ENCODE data around the gene TGDS.
A peak's percentile ranks its signal among the peaks of the same experiment; 100 is the strongest.
"Not testable (repeated sequence)": the region's sequence is repeated elsewhere in the genome, so short reads cannot be mapped to it uniquely, and the experiment has no call there.

The TGDS gene

DNA sequence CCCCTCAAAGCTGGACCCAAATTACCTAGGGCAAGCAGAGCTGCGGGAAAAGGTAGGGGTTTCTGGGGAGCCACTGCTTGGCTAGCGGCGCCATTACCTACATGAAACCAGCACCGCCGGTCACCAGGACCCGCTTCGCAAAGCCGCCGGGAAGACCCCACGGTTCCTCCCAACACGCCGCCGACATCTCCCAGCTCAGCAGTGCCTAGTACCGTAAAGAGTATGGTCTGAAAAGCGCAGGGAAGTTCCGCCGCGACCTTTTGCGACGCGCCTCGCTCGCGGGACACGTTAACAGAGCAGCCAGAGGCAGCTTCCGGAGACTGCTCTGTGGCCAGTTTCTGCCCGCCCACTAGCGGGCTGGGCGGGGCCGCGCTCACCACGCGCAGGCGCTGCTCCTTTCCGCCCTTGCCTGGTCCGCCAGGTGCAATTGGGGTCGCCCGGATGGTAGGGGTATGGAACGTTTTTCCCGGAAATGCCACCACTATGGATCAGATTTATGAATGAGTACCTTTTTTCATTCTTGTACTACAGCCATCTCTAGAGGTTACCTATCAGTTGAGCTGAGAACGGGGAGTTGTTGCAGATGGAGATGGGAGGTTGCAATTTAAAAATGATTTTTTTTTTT lies at the start of gene TGDS:
TSS of gene TGDS (minus strand) at position 203 of the 625 bp plus-strand sequence. CDS start at position 187, 16 bp downstream.
- peak; percentile 69 to 72 for DNase-seq (ENCODE audit: extremely low read depth in 1 of 2, low read depth in 1 of 2)

- no peak for DNase-seq (ENCODE audit: extremely low read depth in 1 of 2, low read depth in 1 of 2)
These were observed 45.5 kb upstream of the TGDS start for GRCh38 chr13:94641409-94641941.

DNA sequence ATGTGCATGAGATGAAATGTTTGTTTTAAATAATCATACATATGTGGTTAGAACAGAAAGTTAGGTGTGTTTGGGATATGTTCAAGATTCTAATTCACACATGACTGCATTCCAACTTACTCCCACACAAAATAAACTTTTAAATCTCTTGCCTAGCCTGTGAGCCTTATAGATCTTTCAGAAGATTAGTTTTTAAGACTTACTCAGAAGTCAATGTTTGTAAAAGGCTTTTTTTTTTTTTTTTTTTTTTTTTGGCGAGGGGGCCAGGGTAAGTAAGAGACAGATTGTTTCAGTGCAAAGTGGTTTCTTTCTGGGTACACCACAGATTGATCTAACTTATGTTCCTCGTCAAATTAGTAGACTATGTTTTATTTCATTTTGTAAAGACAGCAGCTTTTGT lies 44.8 kb upstream of the TGDS start:
- DNase-seq (ENCODE audit: extremely low read depth in 1 of 2, low read depth in 1 of 2), result no peak

- not testable (repeated sequence) for DNase-seq (ENCODE audit: extremely low read depth in 1 of 2, low read depth in 1 of 2)
These were observed 41.7 kb upstream of the TGDS start for GRCh38 chr13:94637677-94638076.

DNA sequence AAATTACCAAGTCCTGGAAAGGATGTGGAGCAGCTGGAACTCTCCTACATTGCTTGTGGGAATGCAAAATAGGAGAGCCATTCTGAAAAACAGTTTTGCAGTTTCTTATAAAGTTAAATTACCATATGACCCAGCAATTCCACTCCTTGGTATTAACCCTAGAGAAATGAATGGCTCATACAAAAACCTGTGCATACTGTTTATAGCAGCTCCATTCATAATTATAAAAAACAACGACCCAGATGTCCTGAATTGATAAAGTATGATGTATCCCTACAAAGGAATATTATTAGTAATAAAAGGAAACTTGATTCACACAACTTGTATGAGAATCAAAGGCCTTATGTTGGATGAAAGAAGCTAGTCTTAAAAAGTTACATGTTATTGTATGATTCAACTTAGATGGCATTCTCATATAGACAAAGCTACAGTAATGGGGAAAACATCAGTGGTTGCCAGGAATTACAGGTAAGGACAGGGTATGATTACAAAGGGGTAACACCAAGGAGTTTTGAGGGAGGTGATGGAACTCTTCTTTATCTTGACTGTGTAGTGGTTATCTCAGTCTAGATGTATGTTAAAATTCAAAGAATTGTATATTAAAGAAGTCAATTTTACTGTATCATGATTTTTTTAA lies 41.1 kb upstream of the TGDS start:
- no peak for DNase-seq (ENCODE audit: extremely low read depth in 1 of 2, low read depth in 1 of 2)

- DNase-seq (ENCODE audit: extremely low read depth in 1 of 2, low read depth in 1 of 2), result not testable (repeated sequence)
These were observed 40.1 kb upstream of the TGDS start for GRCh38 chr13:94636096-94636495.

GRCh38 chr13:94632226-94632980 lies 36.5 kb upstream of the TGDS start:
- DNase-seq (ENCODE audit: extremely low read depth in 1 of 2, low read depth in 1 of 2), result no peak

GRCh38 chr13:94630858-94631257 lies 34.9 kb upstream of the TGDS start:
- DNase-seq (ENCODE audit: extremely low read depth in 1 of 2, low read depth in 1 of 2), result no peak

DNA sequence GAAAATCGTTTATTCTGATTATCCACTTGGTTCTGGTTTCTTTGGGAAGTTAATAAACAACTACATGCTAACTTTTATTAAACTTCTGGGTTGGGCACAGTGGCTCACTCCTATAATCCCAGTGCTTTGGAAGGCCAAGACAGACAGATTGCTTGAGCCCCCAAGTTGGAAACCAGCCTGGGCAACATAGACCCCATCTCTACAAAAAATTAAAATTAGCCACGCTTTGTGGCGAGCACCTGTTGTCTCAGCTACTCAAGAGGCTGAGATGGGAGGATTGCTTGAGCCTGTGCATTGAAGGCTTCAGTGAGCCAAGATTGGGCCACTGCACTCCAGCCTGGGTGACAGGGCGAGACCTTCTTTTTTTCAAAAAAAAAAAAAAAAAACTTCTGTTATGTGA lies 27.4 kb upstream of the TGDS start:
- DNase-seq (ENCODE audit: extremely low read depth in 1 of 2, low read depth in 1 of 2), result no peak

- DNase-seq (ENCODE audit: extremely low read depth in 1 of 2, low read depth in 1 of 2), result no peak
These were observed 26.4 kb upstream of the TGDS start for GRCh38 chr13:94622344-94622743.

DNA sequence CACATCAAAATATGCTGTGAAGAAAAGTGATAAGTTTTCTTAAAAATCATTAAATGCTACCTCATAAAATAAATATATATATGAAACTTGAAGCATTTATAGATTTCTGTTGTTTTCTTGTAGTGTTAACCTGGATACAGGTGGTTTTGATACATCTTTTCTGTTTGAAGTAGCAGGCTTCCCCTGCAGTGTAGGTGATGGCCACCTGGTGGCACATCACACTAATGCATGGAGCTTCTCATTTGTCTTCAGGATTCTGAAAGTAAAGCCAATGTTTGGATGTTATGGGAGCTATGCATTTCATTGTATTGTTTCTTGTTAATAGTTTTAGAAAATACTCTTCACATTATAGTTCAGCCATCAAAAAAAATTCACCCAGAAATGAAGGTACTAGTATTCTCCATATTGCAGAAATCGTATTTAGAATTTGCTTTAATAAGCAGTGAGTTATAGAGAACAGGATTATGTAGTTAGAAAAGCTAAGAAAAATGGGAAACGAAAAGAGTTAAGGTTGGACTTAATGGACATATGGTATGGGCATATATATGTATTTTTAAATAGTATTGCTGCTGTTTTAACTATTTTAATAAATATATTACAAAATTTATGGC lies 24.4 kb upstream of the TGDS start:
- no peak for DNase-seq (ENCODE audit: extremely low read depth in 1 of 2, low read depth in 1 of 2)

- DNase-seq (ENCODE audit: extremely low read depth in 1 of 2, low read depth in 1 of 2), result no peak
These were observed 21.5 kb upstream of the TGDS start for GRCh38 chr13:94617389-94618000.

DNA sequence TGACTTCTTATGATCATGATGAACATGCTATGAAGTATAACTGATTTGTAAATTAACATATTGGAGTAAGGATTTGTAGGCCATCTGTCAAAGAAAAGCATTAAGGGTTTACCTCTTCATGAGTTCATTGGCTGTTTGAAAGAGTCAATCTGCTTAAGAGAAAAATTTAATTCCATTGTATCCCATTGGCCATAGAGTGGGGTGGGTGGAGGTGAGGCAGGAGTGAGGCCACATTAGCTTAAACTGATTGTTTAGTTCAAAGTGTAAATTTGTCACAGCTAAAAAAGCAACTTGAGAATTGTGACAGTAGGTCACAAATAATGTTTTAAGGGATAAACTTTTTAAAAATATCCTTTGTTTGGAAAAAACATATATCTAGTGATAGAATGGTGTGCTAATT lies 17.1 kb upstream of the TGDS start:
- no peak for DNase-seq (ENCODE audit: extremely low read depth in 1 of 2, low read depth in 1 of 2)

DNA sequence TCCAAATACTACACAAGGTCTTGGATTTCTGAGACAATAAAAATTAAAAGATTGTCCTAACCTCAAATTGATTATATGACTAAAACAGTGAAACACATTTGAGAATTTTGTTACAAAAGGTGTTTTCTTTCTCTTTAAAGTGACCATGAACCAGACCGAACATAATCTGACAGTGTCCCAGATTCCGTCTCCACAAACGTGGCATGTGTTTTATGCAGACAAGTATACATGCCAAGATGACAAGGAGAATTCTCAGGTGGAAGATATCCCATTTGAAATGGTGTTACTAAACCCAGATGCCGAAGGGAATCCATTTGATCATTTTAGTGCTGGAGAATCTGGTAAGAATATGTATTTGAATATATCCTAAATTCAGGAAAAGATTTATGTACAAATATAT lies 16.1 kb upstream of the TGDS start:
- DNase-seq (ENCODE audit: extremely low read depth in 1 of 2, low read depth in 1 of 2), result no peak

- no peak for DNase-seq (ENCODE audit: extremely low read depth in 1 of 2, low read depth in 1 of 2)
These were observed 14.5 kb upstream of the TGDS start for GRCh38 chr13:94610475-94610874.

GRCh38 chr13:94609196-94609595 lies 13.2 kb upstream of the TGDS start:
- DNase-seq (ENCODE audit: extremely low read depth in 1 of 2, low read depth in 1 of 2), result no peak

- DNase-seq (ENCODE audit: extremely low read depth in 1 of 2, low read depth in 1 of 2), result no peak
These were observed 12.6 kb upstream of the TGDS start for GRCh38 chr13:94608586-94608985.

DNA sequence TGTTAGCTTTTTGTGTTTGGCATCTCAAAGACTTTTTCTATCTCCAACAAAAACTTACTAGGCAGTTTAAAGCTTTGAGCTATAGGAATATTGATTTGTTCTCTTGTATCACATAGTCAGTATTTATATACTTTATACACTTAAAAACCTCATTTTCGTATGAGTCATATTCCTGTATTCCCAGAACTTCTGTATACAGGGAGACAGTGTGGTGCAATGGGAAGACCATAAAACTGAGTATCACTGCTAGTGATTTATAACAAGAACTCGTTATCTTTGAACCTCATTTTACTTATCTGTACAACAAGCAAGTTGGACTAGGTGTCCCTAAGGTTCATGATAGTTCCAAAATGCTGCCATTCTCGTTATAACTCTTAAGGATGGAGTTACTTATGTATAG lies 12.0 kb upstream of the TGDS start:
- no peak for DNase-seq (ENCODE audit: extremely low read depth in 1 of 2, low read depth in 1 of 2)

DNA sequence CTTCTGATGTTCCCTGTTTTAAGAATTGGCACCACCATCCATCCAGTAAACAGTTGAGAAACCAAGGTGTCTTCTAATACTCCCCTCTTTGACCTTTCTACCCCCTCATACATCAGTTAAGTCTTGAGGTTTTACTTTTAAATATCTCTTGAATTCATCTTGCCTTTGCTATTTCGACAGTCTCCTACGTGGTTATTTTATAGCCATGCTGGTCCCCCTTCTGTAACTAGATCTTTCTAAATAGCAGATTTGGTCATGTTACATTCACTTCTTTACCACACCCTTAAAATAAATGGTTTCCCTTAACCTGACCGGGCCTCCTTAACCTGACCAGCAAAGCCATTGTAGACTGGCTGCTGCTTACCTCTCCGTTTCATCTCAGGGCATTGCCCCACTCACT lies 11.1 kb upstream of the TGDS start:
- DNase-seq (ENCODE audit: extremely low read depth in 1 of 2, low read depth in 1 of 2), result no peak

DNA sequence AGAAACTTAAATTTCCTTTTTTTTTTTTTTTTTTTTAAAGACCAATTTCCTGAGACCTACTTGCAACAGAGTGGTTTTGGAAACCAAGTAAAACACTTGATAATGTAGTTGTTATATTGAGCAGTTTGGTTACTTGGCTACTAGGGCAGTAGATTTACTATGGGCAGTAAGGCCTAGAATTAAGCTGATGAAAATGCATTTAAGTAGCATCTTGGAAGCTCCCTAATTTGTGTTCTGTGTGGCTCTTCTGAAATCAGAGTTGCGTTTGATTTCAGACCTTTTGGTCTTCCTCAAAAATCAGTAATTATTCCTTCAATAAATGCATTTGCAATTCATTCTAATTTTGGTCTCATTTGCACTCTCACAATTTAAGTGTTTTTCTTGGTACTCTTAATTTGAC lies 6.5 kb upstream of the TGDS start:
- DNase-seq (ENCODE audit: extremely low read depth in 1 of 2, low read depth in 1 of 2), result no peak
